ENCODE results near the gene HOXC6.

DNA sequence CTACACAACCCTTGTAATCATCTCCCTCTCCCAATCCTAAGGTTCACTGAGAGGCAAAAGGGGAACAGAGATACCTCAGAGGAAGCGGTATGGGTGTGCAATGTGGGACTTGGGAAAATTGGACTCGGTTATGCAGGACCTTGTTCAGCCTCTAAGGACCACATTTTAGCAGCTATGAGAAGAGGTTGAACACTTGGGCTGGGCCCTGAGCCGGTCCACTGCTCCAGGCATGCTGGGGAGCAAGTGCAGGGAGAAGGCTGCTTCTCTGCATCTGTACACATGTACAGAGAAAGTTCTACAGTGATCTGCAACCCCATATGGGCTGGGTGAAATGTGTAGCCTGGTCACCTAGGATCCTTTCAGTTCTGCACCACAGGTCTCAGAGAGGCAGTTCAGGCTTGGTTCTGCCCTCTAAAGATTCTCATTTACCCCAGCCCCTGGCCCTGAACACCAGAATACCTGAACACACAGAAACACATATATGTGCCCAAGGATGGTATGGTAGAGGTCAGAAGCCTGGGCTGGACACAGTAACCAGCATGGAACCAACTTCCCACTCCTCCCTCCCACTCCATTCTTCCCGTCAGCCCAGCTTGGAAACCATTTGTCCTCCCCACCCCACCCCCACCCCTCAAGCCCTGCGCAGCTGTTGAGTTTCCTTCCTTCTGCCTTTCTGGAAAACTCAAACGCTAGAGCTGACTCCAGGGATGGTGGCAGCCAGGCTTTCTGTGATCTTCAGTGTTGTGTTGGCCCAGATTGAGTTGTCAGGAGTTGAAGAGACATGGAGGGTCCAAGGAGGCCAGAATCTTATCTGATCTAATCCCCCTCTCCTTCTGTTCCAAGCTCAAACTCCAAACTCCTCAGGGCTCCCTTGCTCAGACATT is 15.0 kb downstream of the HOXC6 start:
- TF ChIP-seq POLR2A (IDR thresholded peaks at IDR 0.05; ENCODE audit: low read depth, low read length) (no peak), POLR2AphosphoS5 (IDR thresholded peaks at IDR 0.05; ENCODE audit: low read depth, low read length) (no peak)

All from GM12891 (cell line).